HL-60/S4 (cell line): ENCODE results near the gene TNFAIP3.
"Not testable (repeated sequence)": the region's sequence is repeated elsewhere in the genome, so short reads cannot be mapped to it uniquely, and the experiment has no call there.

ENCODE experiments used
- in situ Hi-C: fragments of 300-500 bp; cut with MboI; formaldehyde crosslinking; loops from 2 replicates; pipeline ENCODE4 v1.14.3; 2022; ENCODE audit warnings: low sequenced_read_pairs

TNFAIP3 gene

GRCh38 chr6:137844327-137844726, 22.7 kb upstream of the TNFAIP3 start:
- in situ Hi-C loops, result not testable (repeated sequence)

- in situ Hi-C loops, result not testable (repeated sequence)
These were observed 22.3 kb upstream of the TNFAIP3 start for GRCh38 chr6:137844773-137845172.

GRCh38 chr6:137845460-137845859, 21.6 kb upstream of the TNFAIP3 start:
- in situ Hi-C loops, result no loop called here

GRCh38 chr6:137846274-137846673, 20.8 kb upstream of the TNFAIP3 start:
- in situ Hi-C loops, result no loop called here

- in situ Hi-C loops, result no loop called here
These were observed 20.2 kb upstream of the TNFAIP3 start for GRCh38 chr6:137846772-137847313.

- in situ Hi-C loops, result no loop called here
These were observed 19.3 kb upstream of the TNFAIP3 start for GRCh38 chr6:137847748-137848147.

GRCh38 chr6:137848672-137849071, 18.4 kb upstream of the TNFAIP3 start:
- in situ Hi-C loops, result no loop called here

GRCh38 chr6:137849181-137849980, 17.7 kb upstream of the TNFAIP3 start:
- in situ Hi-C loops, result no loop called here

GRCh38 chr6:137849981-137850714, 16.9 kb upstream of the TNFAIP3 start:
- in situ Hi-C loops, result no loop called here

GRCh38 chr6:137850816-137851602, 16.1 kb upstream of the TNFAIP3 start:
- in situ Hi-C loops, result no loop called here

- in situ Hi-C loops, result no loop called here
These were observed 15.4 kb upstream of the TNFAIP3 start for GRCh38 chr6:137851669-137852068.

GRCh38 chr6:137852346-137852745, 14.7 kb upstream of the TNFAIP3 start:
- in situ Hi-C loops, result no loop called here

- in situ Hi-C loops, result no loop called here
These were observed 14.2 kb upstream of the TNFAIP3 start for GRCh38 chr6:137852811-137853210.

GRCh38 chr6:137853569-137854213, 13.4 kb upstream of the TNFAIP3 start:
- in situ Hi-C loops, result no loop called here

- in situ Hi-C loops, result no loop called here
These were observed 10.7 kb upstream of the TNFAIP3 start for GRCh38 chr6:137856138-137856898.

GRCh38 chr6:137859025-137859424, 8.0 kb upstream of the TNFAIP3 start:
- in situ Hi-C loops, result no loop called here

- in situ Hi-C loops, result no loop called here
These were observed 6.6 kb upstream of the TNFAIP3 start for GRCh38 chr6:137860394-137861005.

- in situ Hi-C loops, result no loop called here
These were observed 5.3 kb upstream of the TNFAIP3 start for GRCh38 chr6:137861550-137862337.
